ENCODE data around the gene DRGX.
A peak's percentile ranks its signal among the peaks of the same experiment; 100 is the strongest.

DRGX gene

GRCh38 chr10:49393757-49394156 is 2.1 kb downstream of the DRGX start:
- no peak overlapping the region for H3K4me3 ChIP-seq (ENCODE audit: low read depth, low read length)
- TF ChIP-seq CTCF (IDR thresholded peaks at IDR 0.05; ENCODE audit: borderline replicate concordance, insufficient read depth, low read depth, low read length), result peak; percentile 14; the same call in 1 of the 2 replicates

GRCh38 chr10:49393301-49393700 is 2.6 kb downstream of the DRGX start:
- no peak for TF ChIP-seq CTCF (IDR thresholded peaks at IDR 0.05; ENCODE audit: borderline replicate concordance, insufficient read depth, low read depth, low read length)

GRCh38 chr10:49389361-49389933 is 6.4 kb downstream of the DRGX start:
- no peak for TF ChIP-seq CTCF (IDR thresholded peaks at IDR 0.05; ENCODE audit: borderline replicate concordance, insufficient read depth, low read depth, low read length)
- H3K4me3 ChIP-seq (ENCODE audit: low read depth, low read length), result no peak overlapping the region

More at GRCh38 chr10:49393301-49393700, 2.6 kb downstream of the DRGX start:
- no peak overlapping the region for H3K4me3 ChIP-seq (ENCODE audit: low read depth, low read length)

GRCh38 chr10:49388161-49388560 is 7.7 kb downstream of the DRGX start:
- H3K4me3 ChIP-seq (ENCODE audit: low read depth, low read length), result no peak overlapping the region
- TF ChIP-seq CTCF (IDR thresholded peaks at IDR 0.05; ENCODE audit: borderline replicate concordance, insufficient read depth, low read depth, low read length), result no peak

- H3K4me3 ChIP-seq (ENCODE audit: low read depth, low read length), result no peak overlapping the region
- no peak for TF ChIP-seq CTCF (IDR thresholded peaks at IDR 0.05; ENCODE audit: borderline replicate concordance, insufficient read depth, low read depth, low read length)
Measured at GRCh38 chr10:49387071-49387470, 8.8 kb downstream of the DRGX start.

- no peak overlapping the region for H3K4me3 ChIP-seq (ENCODE audit: low read depth, low read length)
Measured at GRCh38 chr10:49385939-49386922, 9.7 kb downstream of the DRGX start.

More at GRCh38 chr10:49385939-49386922, 9.7 kb downstream of the DRGX start:
- TF ChIP-seq CTCF (IDR thresholded peaks at IDR 0.05; ENCODE audit: borderline replicate concordance, insufficient read depth, low read depth, low read length), result no peak

Measured in GM12875 (cell line).